Right lobe of liver (tissue), 6 donors: ENCODE measurements around the gene RNF26. TPM values are rescaled to one million over a fixed set of nuclear protein-coding genes. Genes with fewer than 3 reads are reported as not detected.

Experiments used
- ATAC-seq, 4 donors: fragments of 200-7000 bp; cut with Tn5 transposase; one replicate each; pipeline ENCODE4 v1.9.1; 2020; ENCODE audit warnings: mild to moderate bottlenecking in 4 of 4, moderate library complexity in 4 of 4
- DNase-seq, 3 donors: peaks; one replicate each; pipeline ENCODE4 v3.0.0-alpha.2; 2020
- H3K27ac ChIP-seq, 3 donors: fragments of 200-600 bp; one replicate each; pipeline ENCODE4 v1.8.0; 2022
- H3K27me3 ChIP-seq, 2 donors: fragments of 200-600 bp; one replicate each; pipeline ENCODE4 v1.8.0; 2022
- H3K36me3 ChIP-seq, 4 donors: fragments of 200-600 bp; sonication (generic) in 1 of 4; one replicate each; pipeline versions ENCODE4 v1.5.1 to v1.8.0; 2017 to 2022; ENCODE audit warnings: control low read depth in 1 of 4
- H3K4me1 ChIP-seq, 4 donors: fragments of 200-600 bp; sonication (generic) in 1 of 4; one replicate each; pipeline versions ENCODE4 v1.5.1 to v1.8.0; 2017 to 2022; ENCODE audit warnings: control low read depth in 1 of 4
- H3K4me3 ChIP-seq, 3 donors: fragments of 200-600 bp; one replicate each; pipeline ENCODE4 v1.8.0; 2022
- H3K9me3 ChIP-seq, 4 donors: fragments of 200-600 bp; sonication (generic) in 1 of 4; one replicate each; pipeline versions ENCODE4 v1.5.1 to v1.8.0; 2017 to 2022; ENCODE audit warnings: control low read depth in 1 of 4
- CTCF ChIP-seq, 4 donors: fragments of 200-600 bp in 3 of 4; fragments of 450-650 bp in 1 of 4; IDR thresholded peaks; one replicate each; pipeline versions ENCODE4 v1.5.1 to v1.8.0; 2016 to 2022; ENCODE audit warnings: antibody characterized with exemption in 4 of 4, mild to moderate bottlenecking in 2 of 4
- POLR2A ChIP-seq: fragments of 450-650 bp; IDR thresholded peaks from one replicate; pipeline ENCODE4 v1.6.1; 2017; ENCODE audit warnings: antibody characterized with exemption, mild to moderate bottlenecking
- WGBS: methylation state at CpG from one replicate; pipeline ENCODE4 v1.1.6; 2018; ENCODE audit warnings: low coverage, low lambda C conversion rate; ENCODE audit not compliant: insufficient coverage; ENCODE audit errors: missing lambda C conversion rate; 5-methylcytosine and 5-hydroxymethylcytosine counted together
- intact Hi-C, 2 donors: fragments of 100-400 bp; cut with DNase I; formaldehyde crosslinking; loops; one replicate each; pipeline versions ENCODE4 v1.11.2 to v1.14.1; 2022
- total RNA-seq, 6 experiments: library from RNA; depleted of rRNA in 2 of 6; stranded (reverse); fragments of >200 nt in 2 of 6; fragmentation: NEBNext Ultra II Directional in 3 of 6; extraction: Animal tissue kit (Norgen Biotek cat#: 25700) in 3 of 6; gene quantifications; one replicate each; pipeline versions ENCODE4 v1.1.0 to v1.2.4, GENCODE V29; 2016 to 2023
- donor health status: DM: no; HTN: yes; CAD: no.
- donor health status: DM: no; HTN: no; CAD: no.
- donor health status: DM: no; HTN: no; CAD: no.
- donor health status: DM: no; HTN: yes; CAD: no.
- donor health status: DM: no; HTN: yes; CAD: no.

RNF26 gene
- total RNA-seq, 6 experiments from 2014 or later: 12.9 to 18.1 (median 15.1) TPM

DNA sequence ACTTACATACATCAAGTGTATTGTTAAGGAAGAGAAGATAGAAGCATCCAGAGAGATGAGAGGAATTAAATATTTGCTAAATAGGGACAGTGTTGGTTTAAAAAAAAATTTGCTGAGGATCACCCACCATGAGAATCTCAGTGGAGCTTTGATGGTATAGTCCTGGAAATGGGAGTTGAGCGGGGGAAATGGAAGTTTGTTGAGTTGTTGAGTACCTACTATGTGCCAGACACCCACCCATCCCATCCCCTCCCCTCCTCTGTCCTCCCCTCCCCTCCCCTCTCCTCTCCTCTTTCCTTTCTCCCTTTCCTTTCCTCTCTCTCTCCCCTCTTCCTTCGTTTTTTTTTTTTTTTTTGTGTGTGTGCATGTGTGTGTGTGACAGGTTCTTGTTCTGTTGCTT is 16.9 kb downstream of the RNF26 start:
- WGBS: 51% methylated on average over 2 of the region's 2 CpGs
- H3K9me3 ChIP-seq: no peaks in the 10 kb centered on the region
- H3K4me1 ChIP-seq: peaks cover 0 to 30% (median 0%) of the 10 kb centered on the region in 4 donors
- intact Hi-C loops: no loop called here
- TF ChIP-seq CTCF (IDR thresholded peaks at IDR 0.05) (no peak), POLR2A (no peak)
- no peak for ATAC-seq
- no peaks in the 10 kb centered on the region for H3K27me3 ChIP-seq
- no peak overlapping the region for H3K4me3 ChIP-seq
- H3K27ac ChIP-seq: no peak overlapping the region
- H3K36me3 ChIP-seq: peaks cover 0 to 4% (median 0%) of the 10 kb centered on the region in 4 donors
- DNase-seq: no peak

DNA sequence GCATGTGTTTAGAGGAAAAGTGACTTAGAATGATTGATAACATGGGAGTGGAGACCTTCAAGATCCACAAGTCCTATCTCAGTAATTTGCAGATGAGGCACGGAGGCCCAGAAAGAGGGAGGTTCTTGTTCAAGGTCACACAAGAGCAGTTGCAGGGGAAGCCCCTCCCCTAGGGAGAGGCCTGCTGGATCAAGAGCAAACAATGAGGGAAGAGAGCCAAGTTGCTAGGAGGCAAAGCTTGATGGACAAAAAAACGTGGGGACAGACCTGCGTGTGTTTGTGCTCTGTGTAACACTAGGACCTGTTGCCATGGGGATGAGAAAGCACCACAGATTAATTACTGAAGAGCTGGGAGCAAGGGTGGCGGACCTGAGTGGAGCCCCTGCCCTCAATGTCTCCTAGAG is 18.5 kb downstream of the RNF26 start:
- Histone ChIP-seq H3K4me1 (peaks cover 0 to 33% (median 0%) of the 10 kb centered on the region in 4 donors), H3K27me3 (no peaks in the 10 kb centered on the region), H3K4me3 (no peak overlapping the region), H3K36me3 (peaks cover 0 to 16% (median 0%) of the 10 kb centered on the region in 4 donors), H3K9me3 (no peaks in the 10 kb centered on the region), H3K27ac (no peak overlapping the region)
- WGBS: 0% methylated on average over 3 of the region's 4 CpGs
- intact Hi-C loops: no loop called here
- DNase-seq (no peak), ATAC-seq (peak; percentile 43 to 61 (median 48))
- no peak for TF ChIP-seq CTCF (IDR thresholded peaks at IDR 0.05)
- no peak for TF ChIP-seq POLR2A

DNA sequence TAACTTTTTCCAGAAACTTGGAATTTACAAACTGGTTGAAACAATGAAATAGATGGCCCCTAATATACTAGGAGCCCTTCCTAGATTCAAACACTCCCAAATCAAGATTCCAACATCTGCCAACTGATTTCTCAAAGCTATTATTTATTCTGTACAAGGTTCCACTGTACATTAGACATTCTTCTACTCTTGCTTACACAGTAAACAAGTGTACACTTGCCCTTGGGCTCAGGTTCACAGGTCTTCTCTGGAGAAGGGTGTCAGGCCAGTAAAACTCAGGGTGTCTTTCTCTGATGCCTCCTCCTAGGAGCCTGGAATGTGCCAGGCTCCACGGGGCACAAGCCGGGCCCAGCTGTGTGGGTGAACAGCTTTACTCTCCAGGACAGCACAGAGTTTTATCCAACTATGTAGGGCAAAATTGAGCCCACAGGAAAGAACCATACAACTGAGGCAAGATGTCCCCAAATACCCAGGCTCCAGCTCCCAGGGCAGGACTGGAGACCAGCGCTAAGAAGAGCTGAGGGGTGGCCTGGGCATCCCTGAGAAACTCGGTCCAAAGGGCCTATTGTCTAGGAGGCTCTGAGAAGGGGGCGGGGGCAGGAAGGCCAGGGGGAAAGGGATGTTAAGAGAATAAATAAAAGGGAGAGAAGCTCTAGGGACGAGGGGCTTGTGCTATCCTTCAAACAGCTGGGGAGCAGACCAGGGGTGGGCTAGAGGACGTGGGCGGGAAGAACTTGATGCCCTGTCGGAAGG is 20.9 kb downstream of the RNF26 start:
- TF ChIP-seq POLR2A (no peak), CTCF (IDR thresholded peaks at IDR 0.05) (no peak)
- 84% methylated on average over 7 of the region's 9 CpGs for WGBS
- H3K9me3 ChIP-seq: no peaks in the 10 kb centered on the region
- H3K27ac ChIP-seq: no peak overlapping the region
- no peak overlapping the region for H3K4me3 ChIP-seq
- no peaks in the 10 kb centered on the region for H3K27me3 ChIP-seq
- DNase-seq (no peak), ATAC-seq (peak in 1 of 4 donors; percentile 5)
- intact Hi-C loops: no loop called here
- peaks cover 0 to 39% (median 6%) of the 10 kb centered on the region in 4 donors for H3K36me3 ChIP-seq
- peaks cover 0 to 38% (median 0%) of the 10 kb centered on the region in 4 donors for H3K4me1 ChIP-seq

- peak; percentile 54 to 85 (median 70) for TF ChIP-seq CTCF (IDR thresholded peaks at IDR 0.05)
- TF ChIP-seq POLR2A: no peak
- Histone ChIP-seq H3K36me3 (peaks cover 0 to 39% (median 6%) of the 10 kb centered on the region in 4 donors), H3K4me1 (peaks cover 0 to 46% (median 3%) of the 10 kb centered on the region in 4 donors), H3K27ac (peak overlapping the region in 1 of 3 donors; percentile 26), H3K9me3 (no peaks in the 10 kb centered on the region), H3K4me3 (peak overlapping the region; percentile 30 to 41 (median 31)), H3K27me3 (no peaks in the 10 kb centered on the region)
- DNase-seq (peak; percentile 77 to 85 (median 80)), ATAC-seq (peak; percentile 73 to 82 (median 76))
- 8% methylated on average over 20 of the region's 54 CpGs for WGBS
- intact Hi-C loops: no loop called here
These were observed 22.2 kb downstream of the RNF26 start for GRCh38 chr11:119356349-119357031.
